NCI-H510A treated with DMSO at 0.1 percent for 48 hours (cell line): ENCODE results near the gene PPCDC.
A peak's percentile ranks its signal among the peaks of the same experiment; 100 is the strongest.

Experiments used
- DNase-seq: peaks from one replicate; lab custom pipeline; 2025; lab: John Stamatoyannopoulos, UW

The PPCDC gene

DNA sequence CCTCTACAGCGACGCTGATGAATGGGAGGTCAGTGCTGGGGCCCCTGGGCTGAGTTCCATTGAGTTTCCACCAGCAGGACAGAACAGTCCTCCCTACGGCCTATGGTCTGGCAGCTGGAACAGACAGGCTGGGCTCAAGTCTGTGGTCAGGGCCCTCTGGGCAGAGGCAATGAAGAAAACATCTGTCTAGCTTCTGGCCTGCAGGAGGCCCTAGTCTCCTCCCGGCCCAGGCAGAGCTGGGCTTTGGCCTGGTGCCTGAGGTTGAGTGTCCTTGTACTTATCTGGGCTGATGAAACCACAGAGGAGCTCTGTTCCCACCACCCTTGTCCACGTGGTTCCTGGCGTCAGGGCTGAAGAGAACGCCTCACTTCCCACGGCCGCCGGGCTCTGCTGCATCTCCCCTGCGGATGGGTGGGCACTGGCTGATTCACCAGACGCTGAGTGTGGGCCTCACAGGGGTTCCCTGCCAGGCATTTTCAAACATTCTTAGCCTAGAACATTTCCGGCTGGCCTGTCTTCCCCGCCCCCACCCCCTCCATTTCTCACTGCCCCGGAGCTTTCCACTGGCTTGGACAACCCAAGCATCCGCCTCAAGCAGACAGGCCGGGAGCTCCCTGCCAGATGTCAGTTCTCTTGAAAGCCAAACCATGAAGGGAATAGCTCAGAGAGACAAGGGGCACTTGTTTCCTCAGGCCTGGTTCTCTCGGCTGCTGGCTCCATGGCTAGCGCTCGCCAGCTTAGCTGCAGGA lies 20.3 kb downstream of the PPCDC start:
- peak; percentile 10 for DNase-seq

DNA sequence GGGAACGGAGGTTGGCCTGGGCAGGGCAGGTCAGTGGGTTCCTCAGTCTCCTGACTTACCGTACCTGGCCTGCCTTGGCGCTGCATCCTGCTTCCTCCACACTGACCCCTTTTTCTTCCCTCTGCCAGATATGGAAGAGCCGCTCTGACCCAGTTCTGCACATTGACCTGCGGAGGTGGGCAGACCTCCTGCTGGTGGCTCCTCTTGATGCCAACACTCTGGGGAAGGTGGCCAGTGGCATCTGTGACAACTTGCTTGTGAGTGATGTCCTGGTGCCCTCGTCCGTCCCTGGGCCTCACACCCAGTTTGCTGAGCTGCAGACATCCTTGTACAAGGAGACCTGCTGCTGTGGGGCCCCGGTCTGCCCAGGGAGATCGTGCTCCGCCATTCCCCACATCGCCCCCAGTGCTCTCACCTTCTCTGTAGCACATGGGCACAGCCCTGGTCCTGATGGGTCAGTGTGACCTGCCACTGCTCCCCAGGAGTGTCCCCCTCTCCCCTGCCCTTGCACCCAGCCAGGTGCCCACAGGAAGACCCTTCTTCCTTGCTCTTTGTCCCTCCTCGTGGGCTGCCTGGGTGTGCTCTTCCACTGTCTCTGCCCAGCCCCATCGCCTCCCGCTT lies 21.0 kb downstream of the PPCDC start:
- no peak for DNase-seq

DNA sequence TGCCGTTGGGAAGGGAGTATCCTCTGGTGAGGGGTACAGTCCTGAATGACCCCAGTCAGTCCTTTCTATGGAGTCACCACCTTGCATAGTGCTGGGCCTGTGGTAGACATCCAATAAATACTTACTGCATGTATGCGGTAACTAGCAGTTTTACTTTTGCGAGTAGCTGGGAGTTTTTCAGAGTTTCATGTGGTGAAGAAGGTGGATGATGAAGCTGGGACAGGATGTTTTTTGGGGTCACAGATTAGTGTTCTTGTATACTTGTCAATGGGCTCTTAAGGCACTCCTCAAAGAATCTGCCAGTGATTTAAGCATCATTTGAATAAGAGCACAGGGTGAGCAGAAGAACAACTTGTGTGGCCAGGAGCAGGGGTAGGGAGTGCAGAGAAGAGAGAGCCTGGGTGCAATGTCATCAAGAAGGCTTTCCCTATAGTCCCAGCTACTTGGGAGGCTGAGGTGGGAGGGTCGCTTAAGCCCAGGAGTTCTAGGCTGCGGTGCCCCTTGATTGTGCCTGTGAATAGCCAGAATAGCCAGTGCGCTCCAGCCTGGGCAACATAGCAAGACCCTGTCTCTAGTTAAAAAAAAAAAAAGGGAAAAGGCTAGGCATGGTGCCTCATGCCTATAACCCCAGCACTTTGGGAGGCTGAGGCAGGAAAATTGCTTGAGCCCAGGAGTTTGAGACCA lies 22.1 kb downstream of the PPCDC start:
- DNase-seq, result no peak

DNA sequence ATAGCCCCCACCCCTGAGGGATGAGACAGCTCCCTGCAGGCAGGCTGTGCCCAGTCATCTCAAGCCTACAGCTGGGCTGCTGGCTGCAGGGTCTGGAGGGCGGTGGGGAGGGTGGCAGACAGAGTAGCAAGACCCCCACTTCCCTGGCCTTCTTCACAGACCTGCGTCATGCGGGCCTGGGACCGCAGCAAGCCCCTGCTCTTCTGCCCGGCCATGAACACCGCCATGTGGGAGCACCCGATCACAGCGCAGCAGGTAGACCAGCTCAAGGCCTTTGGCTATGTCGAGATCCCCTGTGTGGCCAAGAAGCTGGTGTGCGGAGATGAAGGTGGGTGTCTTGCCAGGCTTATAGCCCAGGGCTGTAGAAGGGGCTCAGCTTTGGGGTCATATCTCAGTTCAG lies 25.0 kb downstream of the PPCDC start:
- no peak for DNase-seq

DNA sequence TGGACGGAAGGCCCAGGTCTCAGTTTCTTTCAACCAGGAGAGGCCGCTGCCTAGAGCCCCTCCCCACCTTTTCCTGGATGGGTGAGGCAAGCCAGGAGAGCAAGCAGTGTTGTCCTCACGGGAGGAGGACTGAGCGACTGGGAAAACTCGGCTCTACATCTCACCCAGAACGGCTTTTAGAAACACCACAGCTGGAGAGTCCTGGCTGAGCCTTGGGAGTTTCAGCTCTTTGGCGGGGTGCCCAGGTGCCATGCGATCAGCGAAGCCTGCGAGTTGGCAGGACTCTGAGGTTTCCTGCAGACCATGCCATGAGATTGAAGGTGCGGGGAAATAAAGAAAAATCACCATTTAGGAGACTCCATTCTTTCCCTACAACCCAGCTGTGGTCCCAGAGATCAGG lies 26.0 kb downstream of the PPCDC start:
- no peak for DNase-seq

DNA sequence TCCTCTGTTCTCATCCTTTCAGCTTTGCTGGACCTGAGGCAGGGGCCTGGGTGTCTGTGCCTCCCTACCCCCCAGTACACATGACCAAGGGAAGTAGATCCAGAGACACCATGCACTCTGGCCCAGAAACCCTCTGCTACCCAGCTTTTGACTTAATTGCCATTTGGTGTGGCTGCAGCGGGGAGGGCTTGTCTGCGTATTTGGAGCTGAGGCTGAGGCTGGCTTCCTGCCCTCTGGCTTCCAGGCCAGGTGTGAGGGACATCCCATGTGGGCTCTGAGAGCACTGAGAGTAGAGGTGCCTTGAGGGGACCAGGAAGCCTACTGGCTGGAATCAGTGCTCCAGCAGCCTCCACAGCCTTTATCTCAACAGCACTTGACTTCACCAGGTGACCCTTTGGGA lies 26.9 kb downstream of the PPCDC start:
- no peak for DNase-seq

DNA sequence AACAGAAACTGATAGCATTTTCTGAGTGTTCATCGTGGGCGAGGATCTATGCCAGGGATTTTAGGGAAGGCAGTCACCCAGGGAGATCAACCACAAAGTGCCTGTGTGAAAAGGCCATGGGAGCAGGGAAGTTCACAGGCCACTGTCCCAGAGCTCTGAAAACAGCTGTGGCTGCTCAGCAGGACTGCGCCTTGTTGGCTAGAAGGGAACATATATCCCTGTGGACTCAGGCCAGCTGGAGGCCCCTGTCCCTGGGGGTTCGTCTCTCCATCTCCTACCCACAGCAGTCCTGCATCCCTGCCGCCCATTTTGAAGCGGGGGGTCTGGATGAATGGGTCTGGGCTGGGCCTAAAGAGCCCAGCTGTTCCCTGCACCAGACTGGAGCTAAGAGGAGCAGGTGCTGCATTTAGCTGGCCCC lies 27.8 kb downstream of the PPCDC start:
- DNase-seq, result no peak

DNA sequence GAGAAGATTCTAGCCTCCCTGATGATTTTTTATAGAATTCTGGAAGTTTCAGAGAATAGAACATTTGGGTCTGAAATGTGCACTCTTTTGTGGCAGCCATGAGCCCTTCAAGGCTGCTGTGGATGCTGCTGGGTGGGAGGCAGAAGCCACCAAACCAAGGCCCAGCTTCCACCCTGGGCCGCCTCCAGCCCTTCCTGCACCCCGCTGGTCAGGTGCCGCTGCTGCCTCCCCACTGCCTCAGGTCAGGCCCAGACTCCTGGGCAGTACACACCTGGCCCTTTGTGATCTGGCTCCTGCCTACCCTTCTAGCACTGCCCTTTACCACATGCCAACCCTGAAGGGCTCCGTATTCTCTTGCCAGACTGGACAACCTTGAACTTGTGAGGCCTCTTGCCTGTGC lies 28.3 kb downstream of the PPCDC start:
- no peak for DNase-seq

DNA sequence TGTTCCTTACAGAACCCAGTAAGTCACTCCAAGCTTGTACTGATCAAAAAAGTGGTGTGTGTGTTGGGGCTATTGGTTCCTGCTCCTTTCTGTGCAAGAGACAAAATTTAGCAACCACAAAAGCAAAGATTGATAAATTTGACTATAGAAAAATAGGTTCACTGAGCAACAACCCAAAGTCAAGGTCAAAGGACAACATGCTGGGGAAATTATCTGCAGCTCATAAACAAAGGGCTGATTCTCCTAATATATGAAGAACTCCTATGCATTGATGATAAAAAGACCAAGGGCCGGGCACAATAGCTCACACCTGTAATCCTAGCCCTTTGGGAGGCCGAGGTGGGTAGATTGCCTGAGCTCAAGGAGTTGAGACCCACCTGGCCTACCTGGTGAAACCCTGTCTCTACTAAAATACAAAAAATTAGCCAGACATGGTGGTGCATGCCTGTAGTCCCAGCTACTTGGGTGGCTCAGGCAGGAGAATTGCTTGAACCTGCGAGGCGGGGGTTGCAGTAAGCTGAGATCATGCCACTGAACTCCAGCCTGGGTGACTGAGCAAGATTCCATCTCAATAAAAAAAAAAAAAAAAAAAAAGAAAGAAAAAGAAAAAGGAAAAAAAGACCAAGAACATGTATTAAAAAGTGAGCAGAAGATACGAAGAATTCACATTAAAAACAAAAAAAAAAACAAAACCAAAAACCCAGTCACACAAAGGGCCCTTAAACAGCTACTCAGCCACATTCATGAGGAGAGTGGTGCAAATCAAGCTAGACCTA lies 29.8 kb downstream of the PPCDC start:
- DNase-seq, result no peak

DNA sequence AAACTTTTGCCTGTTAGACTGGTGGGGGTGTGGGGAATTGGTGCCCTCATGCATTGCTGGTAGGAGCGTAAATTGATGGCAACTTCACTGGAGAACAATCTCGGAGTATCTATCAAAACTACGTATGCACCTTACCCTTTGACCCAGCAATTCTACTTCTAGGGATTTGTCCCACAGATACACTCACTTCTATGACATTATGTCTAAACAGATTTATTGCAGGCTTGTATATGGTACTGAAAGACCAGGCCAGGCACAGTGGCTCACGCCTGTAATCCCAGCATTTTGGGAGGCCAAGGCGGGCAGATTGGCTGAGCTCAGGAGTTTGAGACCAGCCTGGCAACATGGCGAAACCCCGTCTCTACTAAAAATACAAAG lies 30.3 kb downstream of the PPCDC start:
- no peak for DNase-seq

DNA sequence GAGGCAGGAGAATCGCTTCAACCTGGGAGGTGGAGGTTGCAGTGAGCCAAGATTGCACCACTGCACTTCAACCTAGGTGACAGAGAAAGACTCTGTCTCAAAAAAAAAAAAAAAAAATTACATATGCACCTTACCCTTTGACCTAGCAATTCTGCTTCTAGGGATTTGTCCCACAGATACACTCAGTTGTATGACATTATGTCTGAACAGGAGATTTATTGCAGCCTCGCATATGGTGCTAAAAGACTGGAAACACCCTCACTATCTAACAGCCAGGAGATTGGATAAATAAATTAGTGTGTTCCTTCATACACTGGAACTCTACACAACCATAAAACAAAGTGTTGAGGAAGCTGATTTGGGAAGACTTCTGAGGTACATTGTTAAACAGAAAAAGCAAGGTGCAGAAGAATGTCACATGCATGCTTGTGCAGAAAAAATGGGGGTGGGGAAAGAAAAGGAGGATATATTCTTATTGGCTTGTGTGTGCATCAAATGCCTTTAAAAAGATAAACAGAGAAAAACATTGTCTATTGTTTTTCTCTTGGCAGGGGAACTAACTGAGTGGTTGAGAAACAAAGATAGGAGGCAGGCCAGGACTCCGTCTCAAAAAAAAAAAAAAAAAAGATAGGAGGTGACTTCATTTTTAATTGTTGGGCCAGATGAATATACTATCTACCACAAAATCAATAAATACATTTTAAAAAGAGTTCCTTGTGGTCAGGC lies 30.9 kb downstream of the PPCDC start:
- DNase-seq, result no peak

DNA sequence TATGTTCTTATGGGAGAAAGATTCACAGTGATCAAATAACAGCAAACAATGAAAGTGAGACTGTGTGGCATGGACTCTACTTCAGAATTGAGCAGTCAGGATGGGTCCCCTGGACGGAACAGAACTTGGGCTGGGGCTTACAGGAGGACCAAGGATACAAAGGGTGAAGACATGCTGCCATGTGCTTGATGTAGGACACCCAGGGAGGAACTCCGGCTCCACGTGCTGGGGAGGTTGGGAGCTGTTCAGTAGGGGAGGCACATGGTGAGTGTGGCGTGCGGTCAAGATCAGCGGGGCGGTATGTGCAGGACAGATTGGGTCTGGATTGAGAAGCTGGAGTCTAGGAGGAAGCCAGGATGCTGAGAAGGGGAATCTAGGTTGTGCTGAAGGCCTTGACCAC lies 32.6 kb downstream of the PPCDC start:
- DNase-seq, result no peak

DNA sequence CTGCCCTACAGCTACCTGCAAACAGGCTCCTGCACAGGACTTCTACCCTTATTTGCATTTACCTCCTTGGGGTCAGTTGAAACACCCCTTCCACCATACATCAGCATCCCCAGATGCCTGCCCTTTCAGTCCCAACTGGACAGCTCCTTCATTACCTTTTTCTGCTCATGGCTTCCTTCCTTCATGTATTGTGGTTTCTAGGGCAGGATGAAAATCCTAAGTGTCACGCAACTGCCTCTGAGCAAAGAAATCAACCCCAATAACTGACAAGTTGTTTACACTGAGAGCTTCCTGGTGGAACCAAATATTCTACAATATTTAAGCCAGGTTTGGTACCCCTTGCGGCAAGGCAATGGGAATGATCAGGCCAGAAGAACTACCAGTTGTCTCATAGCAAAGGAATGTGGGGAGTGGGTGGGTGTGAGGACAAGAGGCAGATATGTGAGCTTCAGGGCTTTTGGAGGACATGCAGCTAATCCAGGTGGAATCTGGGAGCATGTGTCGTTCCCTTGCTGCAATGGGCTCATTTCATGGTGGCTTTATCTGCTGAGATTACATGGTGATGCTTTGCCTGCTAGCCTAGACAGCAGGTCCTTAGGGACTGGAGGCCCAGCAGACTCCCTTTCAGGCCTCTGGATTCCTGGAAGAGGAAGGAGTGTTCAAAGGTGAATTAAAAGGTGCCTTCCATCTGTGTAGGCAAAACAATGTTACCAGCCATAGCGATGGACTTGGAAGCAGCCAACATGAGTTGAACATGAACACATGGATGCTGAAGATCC lies 34.9 kb downstream of the PPCDC start:
- DNase-seq, result no peak

DNA sequence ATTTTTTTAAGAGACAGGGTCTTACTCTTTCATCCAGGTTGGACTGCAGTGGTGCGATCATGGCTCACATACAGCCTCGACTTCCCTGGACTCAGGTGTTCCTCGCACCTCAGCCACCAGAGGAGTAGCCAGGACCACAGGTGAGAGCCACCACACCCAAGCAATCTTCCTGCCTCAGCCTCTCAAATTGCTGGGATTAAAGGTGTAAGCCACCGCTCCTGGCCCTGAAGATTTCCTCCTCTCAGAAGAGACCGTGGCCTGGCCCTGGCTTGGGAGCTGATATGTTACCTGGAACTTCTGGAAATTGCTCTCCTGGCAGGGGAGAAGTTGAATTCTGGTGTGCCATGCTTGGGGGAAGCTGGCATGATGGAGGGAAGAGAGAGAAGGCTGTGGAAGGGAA lies 36.2 kb downstream of the PPCDC start:
- no peak for DNase-seq

DNA sequence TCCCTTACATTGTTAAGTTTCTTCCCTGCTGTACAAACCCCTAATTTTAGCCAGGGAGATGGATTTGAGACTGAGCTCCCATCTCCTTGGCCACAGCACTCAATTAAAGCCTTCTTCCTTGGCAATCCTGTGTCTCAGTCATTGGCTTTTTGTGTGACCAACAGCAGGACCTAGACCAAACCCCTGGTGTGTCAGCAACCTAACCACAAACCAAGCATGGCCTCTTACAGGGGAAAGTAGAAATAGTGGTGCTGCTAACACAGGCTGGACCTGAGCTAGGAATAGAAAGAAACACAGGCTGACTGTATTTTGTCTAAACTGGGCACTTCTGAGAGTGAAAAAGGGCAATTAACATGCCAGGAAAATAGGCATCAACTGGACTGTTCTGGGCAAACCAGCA lies 37.9 kb downstream of the PPCDC start:
- no peak for DNase-seq

DNA sequence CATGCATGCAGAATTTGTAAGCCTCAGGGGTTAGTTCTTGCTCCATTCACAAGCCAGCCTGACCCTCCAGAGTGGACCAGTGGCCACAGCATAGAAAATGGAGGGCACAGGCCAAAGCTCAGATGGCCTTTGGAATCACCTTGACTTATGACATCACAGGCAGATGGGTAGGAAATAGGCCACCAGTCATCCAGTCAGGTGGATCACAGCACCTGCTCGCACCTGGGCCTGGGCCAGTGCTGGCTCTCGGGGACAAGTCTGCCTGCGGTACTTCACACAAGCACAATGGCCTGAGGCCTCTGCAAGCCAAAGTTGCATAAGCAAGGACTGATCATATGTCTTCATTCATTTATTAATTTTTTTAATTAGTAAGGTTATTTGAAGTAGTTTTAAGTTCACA lies 39.3 kb downstream of the PPCDC start:
- DNase-seq, result no peak

DNA sequence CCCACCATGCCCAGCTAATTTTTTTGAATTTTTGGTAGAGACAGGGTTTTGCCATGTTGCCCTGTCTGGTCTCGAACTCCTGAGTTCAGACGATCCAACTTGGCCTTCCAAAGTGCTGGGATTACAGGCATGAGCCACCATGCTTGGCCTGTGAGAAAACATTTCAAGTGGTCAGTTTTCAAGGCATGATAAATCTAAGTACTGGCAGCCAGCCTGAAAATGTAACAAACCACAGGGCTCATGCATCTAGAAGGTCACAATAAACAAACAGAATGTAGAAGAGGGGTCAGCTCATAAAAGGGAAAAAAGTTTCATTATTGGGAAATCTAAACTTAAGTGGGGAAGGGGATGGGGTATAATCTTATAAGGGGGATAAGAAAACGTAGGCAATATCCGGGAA lies 39.9 kb downstream of the PPCDC start:
- DNase-seq, result no peak

DNA sequence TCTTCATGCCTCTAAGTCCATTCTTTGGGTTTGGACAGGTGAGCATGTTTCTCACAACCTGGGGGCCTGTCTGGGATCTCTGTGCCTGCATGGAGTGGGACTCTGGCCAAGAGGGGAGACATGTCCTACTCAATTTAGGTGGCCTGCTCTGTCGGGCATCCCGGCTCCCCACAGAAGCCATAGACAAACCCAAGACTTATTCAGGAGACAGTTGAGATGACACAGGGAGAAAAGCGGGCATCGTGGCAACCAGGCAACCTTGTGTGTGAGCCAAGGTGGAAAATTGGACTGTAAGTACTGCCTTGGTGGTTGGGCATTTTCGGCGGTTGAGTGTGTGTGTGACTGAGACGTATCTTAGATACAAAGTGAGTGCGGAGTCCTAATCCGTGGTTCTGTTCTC lies 40.5 kb downstream of the PPCDC start:
- DNase-seq, result no peak

DNA sequence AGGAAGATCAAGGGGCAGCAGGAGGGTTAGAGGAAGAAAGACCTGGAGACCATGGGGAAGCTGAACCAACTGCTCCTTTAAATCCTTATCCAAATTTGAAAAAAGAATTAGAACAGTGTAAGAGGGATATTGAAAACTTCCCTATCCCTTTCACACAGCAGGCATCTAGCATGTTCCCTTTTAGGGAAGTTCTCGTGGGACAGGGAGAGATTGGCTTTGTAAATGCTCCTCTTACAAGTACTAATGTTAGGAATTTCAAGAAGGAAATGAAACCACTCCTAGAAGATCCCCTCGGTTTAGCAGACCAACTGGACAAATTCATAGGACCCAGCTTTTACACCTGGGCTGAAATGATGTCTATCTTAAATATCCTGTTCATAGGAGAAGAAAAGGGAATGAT lies 41.5 kb downstream of the PPCDC start:
- DNase-seq, result no peak

DNA sequence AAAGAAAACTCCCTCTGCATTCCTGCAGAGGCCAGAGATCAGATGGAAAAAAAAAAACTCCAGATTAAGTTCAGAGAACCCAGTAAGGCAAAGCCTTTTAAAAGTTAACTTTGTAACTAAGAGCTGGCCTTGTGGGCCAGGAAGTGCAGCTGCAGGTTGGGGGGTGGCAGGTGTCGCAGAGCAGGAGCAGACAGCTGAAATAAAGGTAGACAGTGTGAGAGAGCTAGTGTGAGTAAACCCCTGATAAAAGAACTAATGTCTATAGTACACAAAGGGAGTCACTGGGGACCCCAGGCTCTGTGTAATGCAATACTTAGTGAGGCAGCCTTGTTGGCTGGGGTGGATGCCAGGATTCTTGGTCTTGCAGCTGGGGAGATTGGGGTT lies 42.1 kb downstream of the PPCDC start:
- no peak for DNase-seq

DNA sequence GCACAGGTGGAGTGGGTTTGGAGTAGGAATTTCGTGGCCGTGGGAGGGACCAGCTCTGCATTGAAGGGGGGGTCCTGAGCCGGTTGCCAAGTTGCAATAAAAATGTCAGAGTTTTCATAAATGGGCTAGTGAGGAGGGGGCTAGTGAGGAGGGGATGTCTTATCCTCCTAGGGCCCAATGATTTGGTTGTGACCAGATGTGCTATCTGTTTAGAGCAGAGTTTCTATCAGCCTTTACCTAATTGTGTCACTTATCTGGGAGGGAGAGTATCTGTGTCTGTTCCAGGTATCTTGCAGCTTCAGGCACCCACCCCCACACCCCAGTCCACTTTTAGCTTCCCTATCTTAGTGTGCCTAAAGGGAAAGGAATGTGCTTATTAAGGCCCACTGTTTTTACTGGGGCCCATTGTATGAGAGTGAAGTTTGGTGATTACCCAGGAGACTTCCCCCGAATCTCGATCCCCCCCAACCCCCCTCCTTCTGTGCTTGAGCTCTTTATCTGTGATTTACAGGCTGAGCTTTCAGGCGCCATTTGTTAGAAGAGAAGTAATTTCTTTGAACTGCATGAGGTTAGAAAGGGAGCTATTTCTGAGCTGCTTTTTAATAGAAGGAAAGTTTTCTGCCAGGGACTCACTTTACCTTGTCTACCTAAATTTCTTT lies 42.6 kb downstream of the PPCDC start:
- no peak for DNase-seq
